HG03175 (cell line): ENCODE measurements around the gene C1orf159.
"Not testable (repeated sequence)": the region's sequence is repeated elsewhere in the genome, so short reads cannot be mapped to it uniquely, and the experiment has no call there.

Source experiments
- ATAC-seq: cut with Tn5 transposase; IDR thresholded peaks from one replicate; pipeline ENCODE4 v1.9.1; 2021; ENCODE audit warnings: mild to moderate bottlenecking, moderate library complexity; ENCODE audit not compliant: unreplicated experiment

C1orf159 gene

DNA sequence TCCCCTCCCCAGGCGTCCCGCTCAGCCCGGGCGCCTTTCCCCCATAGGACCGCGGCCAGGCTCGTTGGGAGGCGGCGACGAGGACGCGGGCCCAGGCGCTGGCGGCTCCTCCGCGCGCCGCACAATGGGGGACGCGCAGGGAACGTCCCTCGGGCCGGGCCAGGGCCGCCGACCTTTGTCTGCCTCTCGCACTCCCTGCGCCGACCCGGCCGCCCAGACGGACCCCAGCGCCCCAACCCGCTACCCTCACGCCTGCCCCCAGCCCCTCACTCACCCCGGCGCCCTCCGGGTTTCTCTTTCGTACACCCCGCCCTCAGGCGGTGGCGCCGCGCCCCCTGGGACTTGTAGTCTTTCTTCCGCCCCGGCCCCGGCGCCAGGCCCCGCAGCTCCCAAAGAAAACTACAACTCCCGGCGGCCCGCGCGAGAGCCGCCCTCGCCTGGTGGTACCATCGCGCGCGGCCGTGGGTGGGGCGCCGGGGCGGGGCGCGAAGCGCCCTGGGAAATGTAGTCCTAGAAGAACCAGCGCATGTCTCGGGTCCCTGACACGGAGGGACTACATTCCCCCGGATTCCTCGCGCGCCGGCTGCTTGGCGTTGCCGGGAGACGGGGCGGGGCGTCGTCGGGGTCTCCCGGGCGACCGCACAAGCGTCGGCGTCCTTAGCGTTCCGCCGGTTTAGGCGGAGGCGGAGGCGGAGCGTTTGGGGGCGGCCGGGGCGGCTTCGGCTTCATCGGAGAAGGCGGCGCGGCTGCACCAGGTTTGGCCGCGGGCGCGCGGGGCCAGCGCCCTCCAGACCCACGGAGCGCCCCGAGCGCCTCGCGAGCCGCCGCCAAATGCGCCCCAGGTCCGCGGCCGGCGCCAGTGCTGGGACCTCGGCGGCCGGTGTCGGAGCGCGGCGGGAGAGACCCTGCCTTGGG is at the start of gene C1orf159:
Gene C1orf159, minus strand, starts transcription at position 304 of the 915 bp plus-strand sequence. CDS start 24,546 bp downstream, outside the sequence.
- ATAC-seq = peak; percentile 93

DNA sequence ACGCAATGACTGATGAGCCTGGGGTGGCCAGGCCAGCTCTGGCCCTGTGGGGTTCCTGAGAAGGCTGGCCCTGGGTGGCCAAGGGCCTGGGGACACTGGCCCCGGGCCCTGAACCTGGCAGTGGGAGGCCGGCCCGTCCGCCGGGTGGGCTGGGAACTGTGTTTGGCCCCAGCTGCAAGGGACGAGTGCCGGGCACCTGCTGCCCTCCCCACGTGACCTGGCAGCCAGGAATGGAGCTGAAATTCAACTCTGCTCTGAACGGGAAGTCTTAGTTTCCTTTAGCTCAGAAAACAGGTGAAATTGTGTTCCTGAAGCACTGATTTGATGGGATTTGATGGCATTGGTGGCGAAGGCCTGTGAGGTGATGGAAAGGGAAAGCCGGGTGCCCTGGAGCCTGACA is 49.6 kb upstream of the C1orf159 start:
- no peak for ATAC-seq

DNA sequence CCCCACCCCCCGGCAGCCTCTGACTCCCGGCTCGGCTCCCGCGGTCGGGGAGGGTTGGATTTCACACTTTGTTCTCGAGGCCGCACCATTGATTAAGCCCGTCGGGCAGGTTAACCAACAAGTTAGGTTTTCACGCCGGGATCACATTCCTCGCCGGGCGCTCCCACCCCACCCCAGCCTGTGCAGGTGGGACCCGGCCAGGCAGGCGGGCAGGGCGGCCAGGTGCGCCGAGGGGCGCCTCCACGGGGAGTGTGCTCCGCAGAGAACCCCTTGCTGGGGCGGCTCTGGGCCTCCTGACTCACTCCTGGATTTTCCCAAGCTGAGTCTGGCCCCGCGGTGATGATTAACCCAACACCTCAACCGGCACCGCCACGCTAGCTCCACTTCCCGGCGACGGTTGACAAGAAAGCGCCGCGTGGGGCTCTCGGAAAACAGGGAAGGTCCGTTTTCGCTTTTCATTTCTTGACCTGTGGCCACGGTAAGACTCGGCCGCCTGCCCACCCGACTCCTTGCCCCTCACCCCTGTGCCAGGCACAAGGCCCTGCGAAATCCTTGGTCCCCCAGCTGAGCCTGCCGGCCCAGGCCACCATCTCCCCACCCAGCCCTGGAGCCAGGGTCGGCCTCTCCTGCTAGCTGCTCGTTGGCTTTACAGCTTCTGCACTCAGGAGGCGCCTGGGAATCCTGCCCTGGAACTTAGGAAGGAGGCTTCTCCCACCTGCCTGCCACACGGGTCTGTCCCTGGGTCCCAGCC is 49.0 kb upstream of the C1orf159 start:
- no peak for ATAC-seq

DNA sequence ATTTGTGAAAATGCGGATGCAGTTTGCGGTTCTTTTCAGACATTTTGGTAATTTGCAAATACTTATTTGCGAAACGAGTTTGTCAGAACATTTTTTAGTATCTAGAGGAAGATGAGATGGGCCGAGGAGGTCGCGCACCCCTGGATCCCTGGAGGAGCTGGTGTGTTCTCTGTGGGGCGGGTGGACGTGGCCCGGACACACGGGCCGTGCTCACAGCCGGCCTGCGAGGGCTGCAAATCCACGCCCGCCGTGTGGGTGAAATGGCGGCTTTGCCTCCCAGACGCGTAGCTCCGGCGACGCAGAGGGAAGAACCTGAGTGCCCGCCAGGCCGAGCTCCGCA is 48.4 kb upstream of the C1orf159 start:
- ATAC-seq = no peak

DNA sequence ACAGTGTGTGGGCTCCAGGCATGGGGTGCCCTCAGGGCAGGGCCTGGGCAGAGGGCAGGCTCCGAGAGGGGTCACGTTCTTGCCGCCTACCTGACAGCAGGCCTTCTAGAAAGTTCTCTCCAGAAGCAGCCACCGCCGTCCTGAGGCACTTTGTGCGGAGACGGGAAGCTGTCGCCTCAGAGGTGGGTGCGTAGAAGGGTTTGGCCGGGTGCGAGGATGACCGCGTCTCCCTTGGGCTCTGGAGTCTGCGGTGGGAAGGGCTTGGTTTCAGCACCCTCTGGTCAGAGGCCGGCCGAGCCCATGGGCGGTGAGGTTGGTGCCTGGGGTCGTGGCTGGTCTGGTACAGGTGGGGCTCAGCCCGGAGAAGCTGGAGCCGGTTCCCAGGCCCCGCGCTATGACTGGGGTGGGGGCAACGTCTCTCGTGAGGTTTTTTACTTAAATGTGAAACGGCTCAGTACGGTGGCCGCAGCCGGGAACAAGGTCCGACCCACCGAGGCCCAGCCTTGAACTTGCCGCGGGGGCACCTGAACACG is 47.7 kb upstream of the C1orf159 start:
- ATAC-seq = no peak

DNA sequence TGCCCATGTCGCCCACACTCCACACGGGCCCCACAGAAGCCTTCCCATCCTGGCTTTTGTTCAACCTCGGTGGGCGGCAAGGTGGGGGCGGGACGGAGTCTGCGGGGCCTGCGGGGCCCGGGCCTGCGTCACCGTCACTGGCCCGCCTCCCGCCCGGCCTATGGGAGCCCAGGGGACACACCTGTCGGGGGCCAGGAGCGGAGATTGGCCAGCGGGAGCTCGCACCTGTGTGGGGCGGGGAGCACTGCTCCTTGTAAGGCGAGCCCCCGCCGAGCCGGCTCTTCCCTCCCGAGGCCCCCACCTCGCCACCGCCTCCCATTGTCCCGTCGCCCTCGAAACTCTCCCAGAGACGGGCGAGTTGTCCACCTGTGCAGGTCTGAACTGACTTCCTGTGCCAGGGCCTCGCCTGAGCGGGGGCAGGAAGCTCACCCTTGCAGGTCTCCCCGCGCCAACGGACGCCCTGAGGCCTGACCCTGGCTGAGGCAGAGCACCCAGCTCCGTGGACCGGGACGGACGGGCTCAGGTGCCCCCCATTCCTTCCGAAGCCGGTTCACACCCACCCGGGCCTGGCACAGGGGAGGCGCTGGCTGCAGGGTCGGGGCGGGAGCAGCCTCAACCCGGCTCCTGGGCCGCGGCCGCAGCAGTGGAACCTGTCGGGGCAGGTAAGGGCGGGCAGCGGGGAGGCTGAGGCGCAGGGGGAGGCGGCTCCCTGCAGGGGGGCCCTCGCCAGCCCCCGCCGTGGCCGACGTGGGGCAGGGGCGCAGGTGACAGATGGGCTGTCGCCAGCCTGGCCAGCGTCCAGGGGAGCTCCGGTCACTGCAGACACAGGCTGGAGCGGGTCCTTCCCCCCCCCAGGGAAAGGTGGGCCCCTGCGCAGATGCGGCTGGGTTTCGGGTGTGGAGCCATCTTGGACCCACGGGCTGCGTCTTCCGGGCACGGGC is 47.0 kb upstream of the C1orf159 start:
- no peak for ATAC-seq

DNA sequence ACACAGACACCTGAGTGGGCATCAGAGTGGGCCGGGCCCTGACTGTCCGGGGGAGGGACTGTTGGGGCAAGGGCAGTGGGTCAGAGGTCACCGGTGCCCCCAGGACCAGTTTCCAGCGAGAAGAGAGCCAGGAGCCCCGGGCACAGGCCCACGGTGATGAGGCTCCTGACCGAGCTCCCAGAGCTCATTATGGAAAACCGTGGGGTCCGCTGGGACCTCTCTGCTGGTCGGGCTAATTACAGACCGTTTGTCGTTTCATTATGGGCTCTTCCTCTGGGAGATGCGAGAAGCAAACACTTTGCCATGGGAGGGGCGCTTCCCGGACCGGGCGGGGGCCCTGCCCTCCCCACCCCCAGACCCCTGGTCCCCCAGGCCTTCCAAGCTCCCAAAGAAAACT is 45.8 kb upstream of the C1orf159 start:
- no peak for ATAC-seq

DNA sequence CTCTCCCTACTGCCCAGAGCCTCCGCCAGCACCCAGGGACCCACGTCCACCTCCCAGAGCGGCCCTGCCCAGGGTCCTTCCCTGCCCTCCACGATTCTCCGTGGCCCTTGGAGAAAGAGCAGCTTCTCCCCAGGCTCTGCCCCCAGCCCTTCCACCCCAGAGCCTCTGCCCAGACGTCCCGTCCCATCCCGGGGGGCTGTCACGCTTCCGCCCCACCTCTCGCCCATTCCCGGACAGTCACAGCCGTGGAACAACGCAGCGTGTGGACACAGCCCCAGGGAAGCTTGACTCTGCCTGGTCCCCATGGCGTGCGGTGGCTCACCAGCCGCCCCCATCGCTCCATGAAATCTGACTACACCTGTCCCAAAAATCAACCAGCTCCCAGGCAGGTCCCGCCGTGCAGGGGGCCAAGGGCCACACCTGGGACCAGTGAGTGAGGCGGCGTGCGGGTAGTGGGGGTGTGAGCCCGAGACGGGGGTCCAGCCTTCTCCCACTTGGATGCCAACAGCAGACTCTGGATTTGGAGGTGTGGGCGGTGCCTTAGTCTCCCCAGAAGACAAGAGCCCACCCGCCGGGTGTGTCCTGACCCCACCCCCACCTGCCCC is 45.3 kb upstream of the C1orf159 start:
- no peak for ATAC-seq

DNA sequence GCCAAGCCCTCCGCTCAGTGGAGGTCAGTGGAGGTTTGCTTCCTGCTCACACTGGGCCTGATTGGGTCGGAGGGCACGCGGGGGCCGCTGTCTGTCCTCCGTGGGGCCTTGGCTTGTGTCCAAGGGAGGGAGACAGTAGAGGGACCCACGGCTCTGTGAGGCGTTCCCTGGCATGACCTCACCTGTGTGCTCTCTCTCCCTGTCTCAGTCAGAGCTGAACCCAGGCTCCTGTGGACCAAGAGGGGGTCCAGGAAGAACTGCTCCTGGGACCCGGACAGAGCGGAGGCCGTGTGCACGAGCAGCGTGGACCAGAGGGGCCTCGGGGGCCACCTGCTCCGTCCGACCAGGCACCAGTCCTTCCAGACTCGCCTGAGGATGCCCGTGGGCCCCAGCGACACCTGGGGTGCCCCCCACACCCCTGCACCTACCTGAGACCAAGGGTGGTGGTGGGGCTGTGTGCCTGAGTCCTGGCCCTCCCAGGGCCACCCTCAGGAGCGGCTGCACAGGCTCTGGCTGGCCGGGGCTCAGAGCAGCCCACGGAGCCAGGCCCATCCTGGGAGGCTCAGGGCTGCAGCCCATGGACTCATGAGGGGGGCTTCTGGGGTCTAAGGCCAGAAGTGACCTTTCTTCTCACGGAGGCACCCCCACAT is 44.5 kb upstream of the C1orf159 start:
- ATAC-seq = no peak

DNA sequence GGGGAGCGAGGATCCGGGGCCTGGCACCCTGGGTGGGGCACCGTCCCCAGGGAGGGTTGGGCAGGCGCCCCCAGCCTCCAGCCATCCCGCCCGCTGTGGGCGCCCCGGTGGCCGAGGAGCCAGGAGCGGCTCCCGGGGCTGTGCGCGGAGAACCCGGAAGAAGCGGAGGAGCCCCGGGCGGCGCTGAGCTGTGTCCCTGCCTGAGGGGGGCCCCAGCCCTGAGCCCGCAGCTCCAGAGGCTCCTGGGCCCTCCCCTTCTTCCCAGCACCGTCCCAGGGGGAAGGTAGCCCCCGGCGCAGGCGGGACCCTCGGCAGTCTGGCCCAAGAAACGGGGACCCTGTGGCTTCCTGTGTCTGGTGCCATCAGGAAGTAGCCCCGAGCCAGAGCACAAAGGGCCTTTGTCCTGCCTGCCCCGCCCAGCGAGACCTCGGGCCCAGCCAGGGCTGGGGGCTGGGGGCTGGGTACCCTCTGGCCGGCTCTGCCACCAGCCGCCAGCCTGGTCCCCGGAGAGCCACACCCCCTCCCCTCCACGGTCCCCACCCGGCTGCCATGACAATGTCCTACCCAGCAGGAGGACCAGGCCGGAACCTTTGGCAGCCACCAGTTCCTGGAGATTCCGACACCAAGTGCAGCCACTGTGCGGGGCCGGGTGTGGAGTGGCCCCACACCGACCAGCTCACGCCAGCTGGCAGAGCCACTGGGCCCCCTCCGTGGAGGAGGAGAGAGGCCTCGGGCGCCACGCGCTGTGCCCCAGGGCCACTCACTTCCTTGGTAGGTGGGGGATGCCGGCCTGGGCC is 42.2 kb upstream of the C1orf159 start:
- ATAC-seq = peak; percentile 39

DNA sequence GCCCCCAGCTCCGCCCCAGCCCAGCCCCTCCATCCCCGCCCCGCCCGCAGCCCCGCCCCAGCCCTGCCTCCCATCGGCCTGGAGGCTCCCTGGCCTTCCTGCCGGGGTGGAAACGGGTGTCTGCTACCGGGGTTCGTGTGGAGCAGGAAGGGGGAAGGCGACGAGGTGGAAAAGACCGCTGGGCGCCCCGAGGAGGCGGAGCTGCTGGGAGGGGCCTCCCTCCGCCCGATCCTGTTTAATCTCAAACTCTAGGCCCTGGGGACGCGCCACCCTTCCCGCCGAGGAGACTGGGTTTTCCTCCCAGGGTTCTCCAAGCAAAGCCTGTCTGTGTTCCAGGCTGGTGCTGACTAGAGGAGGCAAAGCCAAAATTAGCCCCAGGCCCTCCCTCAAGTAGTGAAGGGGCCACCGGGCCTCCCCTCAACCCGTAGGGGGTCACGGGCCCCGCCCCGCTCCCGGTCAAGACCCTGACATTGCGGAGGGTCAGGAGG is 41.6 kb upstream of the C1orf159 start:
- peak; percentile 79 for ATAC-seq

DNA sequence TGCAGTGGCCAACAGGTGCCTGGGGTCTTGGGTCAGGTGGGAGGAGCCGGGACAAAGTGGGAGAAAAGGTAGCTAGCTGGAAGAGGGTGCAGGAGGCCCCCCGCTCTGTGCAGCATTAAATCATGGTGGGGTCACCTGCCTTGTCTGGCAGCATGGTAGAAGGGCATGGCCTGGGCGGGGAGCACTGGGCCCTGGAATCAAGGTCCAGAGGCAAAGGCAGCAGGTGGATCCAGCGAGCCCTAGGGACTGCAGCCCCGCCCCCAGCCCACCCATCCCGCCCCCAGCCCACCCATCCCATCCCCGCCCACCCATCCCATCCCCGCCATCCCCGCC is 41.1 kb upstream of the C1orf159 start:
- no peak for ATAC-seq

DNA sequence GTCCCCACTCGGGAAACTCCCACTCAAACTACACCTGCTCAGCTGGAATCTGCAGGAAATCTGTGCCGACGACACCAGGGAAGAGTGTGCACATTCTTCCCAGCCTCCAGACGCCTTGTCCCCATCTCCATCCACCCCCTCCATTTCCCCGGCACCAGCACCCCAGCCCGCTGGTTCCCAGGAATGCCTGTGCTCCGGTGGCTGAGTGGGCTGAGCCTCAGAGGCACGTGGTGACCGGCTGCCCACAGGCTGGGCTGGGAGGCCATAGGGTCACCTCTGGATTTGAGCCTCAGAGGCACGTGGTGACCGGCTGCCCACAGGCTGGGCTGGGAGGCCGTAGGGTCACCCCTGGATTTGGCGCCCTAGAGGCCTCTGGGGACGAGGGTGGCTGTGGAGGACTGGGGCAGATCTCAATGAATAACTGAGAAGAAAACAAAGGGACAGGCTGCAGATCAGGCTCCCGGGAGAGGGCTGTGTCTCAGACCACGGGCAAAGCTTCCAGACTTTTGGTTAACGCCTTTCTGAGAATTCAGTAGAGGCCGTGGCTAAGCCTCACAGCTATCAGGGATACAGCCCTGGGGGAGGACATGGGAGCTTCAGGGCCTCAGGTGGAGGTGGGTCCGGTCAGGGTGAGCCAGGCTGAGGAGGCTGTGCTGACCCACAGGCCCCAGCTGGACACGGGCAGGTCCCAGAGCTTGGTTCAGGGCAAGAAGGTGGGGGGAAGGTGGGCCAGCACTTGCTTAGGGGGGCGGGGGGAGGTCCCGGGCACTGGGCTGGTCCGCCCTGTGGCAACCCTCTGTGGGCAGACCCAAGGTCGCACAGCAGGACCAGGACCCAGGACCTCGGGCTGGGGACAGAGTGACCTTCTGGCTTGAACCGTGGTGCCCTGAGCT is 40.5 kb upstream of the C1orf159 start:
- ATAC-seq = no peak

DNA sequence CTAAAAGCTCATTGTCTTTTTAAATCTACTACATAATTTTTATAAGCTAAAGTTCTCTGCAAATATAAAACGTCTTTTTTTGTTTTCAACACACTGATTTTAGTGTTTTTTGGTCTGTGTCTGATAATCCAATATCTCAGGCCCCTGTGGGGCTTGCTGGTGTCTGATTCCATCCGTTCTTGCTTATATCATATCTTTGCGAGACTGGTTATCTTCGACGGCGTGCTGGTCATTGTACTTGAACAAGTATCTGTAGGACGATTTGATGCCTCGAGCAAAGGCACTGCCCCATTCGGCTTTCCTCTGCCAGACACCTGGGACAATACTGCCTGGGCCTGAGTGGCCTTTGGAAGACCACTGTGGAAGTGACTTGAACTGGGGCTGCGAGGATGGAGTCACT is 39.4 kb upstream of the C1orf159 start:
- ATAC-seq = no peak

DNA sequence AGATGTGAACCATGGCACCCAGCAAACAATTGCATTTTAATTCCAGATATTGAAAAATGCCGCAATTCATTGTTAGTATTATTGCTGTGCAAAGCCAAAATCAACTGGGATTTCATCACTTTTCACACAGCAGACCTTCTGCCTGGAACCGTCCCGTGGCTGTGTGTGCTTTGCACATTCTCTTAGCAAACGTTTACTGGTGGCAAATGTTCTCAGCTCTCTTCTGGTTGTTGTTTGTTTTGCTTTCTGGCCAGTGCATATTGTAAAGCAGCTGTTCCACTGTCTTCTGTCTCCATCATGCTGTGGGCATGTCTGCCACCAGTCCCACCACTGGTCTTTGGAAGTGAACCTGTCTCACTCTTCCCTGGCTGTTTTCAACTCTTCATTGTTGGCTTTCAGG is 38.0 kb upstream of the C1orf159 start:
- no peak for ATAC-seq

DNA sequence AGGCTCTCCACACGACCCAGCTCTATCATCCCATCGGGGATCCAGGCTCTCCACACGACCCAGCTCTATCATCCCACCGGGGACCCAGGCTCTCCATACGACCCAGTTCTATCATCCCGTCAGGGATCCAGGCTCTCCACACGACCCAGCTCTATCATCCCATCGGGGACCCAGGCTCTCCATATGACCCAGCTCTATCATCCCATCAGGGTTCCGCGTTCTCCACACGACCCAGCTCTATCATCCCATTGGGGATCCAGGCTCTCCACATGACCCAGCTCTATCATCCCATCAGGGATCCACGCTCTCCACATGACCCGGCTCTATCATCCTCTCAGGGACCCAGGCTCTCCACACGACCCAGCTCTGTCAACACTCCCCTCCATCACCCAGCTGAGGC is 37.3 kb upstream of the C1orf159 start:
- ATAC-seq = not testable (repeated sequence)

DNA sequence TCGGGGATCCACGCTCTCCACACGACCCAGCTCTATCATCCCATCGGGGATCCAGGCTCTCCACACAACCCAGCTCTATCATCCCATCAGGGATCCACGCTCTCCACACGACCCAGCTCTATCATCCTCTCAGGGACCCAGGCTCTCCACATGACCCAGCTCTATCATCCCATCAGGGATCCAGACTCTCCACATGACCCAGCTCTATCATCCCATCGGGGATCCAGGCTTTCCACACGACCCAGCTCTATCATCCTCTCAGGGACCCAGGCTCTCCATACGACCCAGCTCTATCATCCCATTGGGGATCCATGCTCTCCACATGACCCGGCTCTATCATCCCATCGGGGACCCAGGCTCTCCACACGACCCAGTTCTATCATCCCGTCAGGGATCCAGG is 36.5 kb upstream of the C1orf159 start:
- not testable (repeated sequence) for ATAC-seq

DNA sequence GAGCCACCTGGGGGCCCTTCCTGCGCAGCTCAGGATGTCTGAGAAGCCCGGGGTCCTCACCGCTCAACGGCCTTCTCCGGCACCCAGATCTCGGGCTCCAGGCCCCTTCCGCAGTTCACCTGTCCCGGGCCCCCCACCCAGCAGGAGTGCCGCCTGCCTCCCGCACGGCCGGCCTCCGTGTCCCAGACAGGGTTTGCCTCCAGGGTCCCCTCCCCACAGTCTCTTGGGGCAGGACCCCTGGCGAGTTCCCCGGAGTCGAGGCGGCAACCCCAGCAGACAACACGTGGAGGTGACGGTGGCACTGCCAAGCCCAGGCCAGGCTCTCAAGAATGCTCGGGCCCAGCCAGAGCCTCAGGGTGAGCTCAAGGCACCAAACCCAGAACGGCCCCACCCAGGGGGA is 35.4 kb upstream of the C1orf159 start:
- ATAC-seq = no peak
